ENCODE measurements around the gene SLC4A5. TPM values are rescaled to one million over a fixed set of nuclear protein-coding genes. Genes with fewer than 3 reads are reported as not detected.

Gene SLC4A5
- total RNA-seq, 4 donors from 2014 or later: 4.2 to 22.9 (median 9.5) TPM

GRCh38 chr2:74269667-74270066 is 73.5 kb downstream of the SLC4A5 start:
- H3K27ac ChIP-seq: no peak overlapping the region
- 86 to 100% methylated on average over 1 of the region's 1 CpG for WGBS, 2 donors
- no peak for TF ChIP-seq CTCF (IDR thresholded peaks at IDR 0.05)
- no peak for TF ChIP-seq EP300 (IDR thresholded peaks at IDR 0.05)
- TF ChIP-seq POLR2A (IDR thresholded peaks at IDR 0.05): no peak
- H3K36me3 ChIP-seq: peaks cover 0 to 33% (median 0%) of the 10 kb centered on the region in 3 donors
- no peaks in the 10 kb centered on the region for H3K4me1 ChIP-seq
- no peak overlapping the region for H3K4me3 ChIP-seq
- no peaks in the 10 kb centered on the region for H3K9me3 ChIP-seq
- no peak for DNase-seq (ENCODE audit: low spot score in 2 of 2)
- no peaks in the 10 kb centered on the region for H3K27me3 ChIP-seq

GRCh38 chr2:74267068-74267467 is 76.1 kb downstream of the SLC4A5 start:
- Histone ChIP-seq H3K27me3 (no peaks in the 10 kb centered on the region), H3K36me3 (peaks cover 0 to 42% (median 0%) of the 10 kb centered on the region in 3 donors), H3K4me1 (no peaks in the 10 kb centered on the region), H3K9me3 (no peaks in the 10 kb centered on the region), H3K27ac (no peak overlapping the region), H3K4me3 (no peak overlapping the region)
- WGBS, 2 donors: 34 to 46% methylated on average over 4 of the region's 4 CpGs
- TF ChIP-seq EP300 (IDR thresholded peaks at IDR 0.05) (no peak), CTCF (IDR thresholded peaks at IDR 0.05) (no peak), POLR2A (IDR thresholded peaks at IDR 0.05) (no peak)
- no peak for DNase-seq (ENCODE audit: low spot score in 2 of 2)

- Histone ChIP-seq H3K27ac (no peak overlapping the region), H3K4me1 (no peaks in the 10 kb centered on the region), H3K9me3 (no peaks in the 10 kb centered on the region), H3K4me3 (no peak overlapping the region), H3K27me3 (no peaks in the 10 kb centered on the region), H3K36me3 (peaks cover 0 to 59% (median 0%) of the 10 kb centered on the region in 3 donors)
- TF ChIP-seq CTCF (IDR thresholded peaks at IDR 0.05) (no peak), EP300 (IDR thresholded peaks at IDR 0.05) (no peak), POLR2A (IDR thresholded peaks at IDR 0.05) (no peak)
- WGBS, 2 donors: 28 to 65% methylated on average over 1 of the region's 1 CpG
- no peak for DNase-seq (ENCODE audit: low spot score in 2 of 2)
These were observed 78.9 kb downstream of the SLC4A5 start for GRCh38 chr2:74264281-74264680.

GRCh38 chr2:74262681-74263080 is 80.5 kb downstream of the SLC4A5 start:
- Histone ChIP-seq H3K36me3 (peaks cover 0 to 72% (median 0%) of the 10 kb centered on the region in 3 donors), H3K4me1 (no peaks in the 10 kb centered on the region), H3K27ac (no peak overlapping the region), H3K4me3 (no peak overlapping the region), H3K27me3 (no peaks in the 10 kb centered on the region), H3K9me3 (no peaks in the 10 kb centered on the region)
- WGBS, 2 donors: 94 to 99% methylated on average over 6 of the region's 6 CpGs
- DNase-seq (ENCODE audit: low spot score in 2 of 2): no peak
- no peak for TF ChIP-seq POLR2A (IDR thresholded peaks at IDR 0.05)

- Histone ChIP-seq H3K27ac (no peak overlapping the region), H3K4me1 (no peaks in the 10 kb centered on the region), H3K9me3 (no peaks in the 10 kb centered on the region), H3K27me3 (no peaks in the 10 kb centered on the region), H3K4me3 (no peak overlapping the region), H3K36me3 (peaks cover 0 to 84% (median 0%) of the 10 kb centered on the region in 3 donors)
- TF ChIP-seq POLR2A (IDR thresholded peaks at IDR 0.05) (no peak), CTCF (IDR thresholded peaks at IDR 0.05) (peak in 1 of 5 experiments; percentile 17), EP300 (IDR thresholded peaks at IDR 0.05) (no peak)
- 56 to 60% methylated on average over 6 of the region's 6 CpGs for WGBS, 2 donors
- DNase-seq (ENCODE audit: low spot score in 2 of 2): no peak
These were observed 81.9 kb downstream of the SLC4A5 start for GRCh38 chr2:74261204-74261864.
